Non-pigmented ciliary epithelial cell (primary cell): ENCODE results near the gene ATXN7L1.
A peak's percentile ranks its signal among the peaks of the same experiment; 100 is the strongest.
"Not testable (repeated sequence)": the region's sequence is repeated elsewhere in the genome, so short reads cannot be mapped to it uniquely, and the experiment has no call there.

Experiments
- DNase-seq: peaks from one replicate; pipeline ENCODE4 v3.0.0-alpha.2; 2010; ENCODE audit warnings: low read depth

The ATXN7L1 gene

GRCh38 chr7:105857009-105857952 is 19.1 kb downstream of the ATXN7L1 start:
- no peak for DNase-seq

- DNase-seq, result no peak
Observed at GRCh38 chr7:105854498-105854897, 21.9 kb downstream of the ATXN7L1 start.

- DNase-seq, result no peak
Observed at GRCh38 chr7:105853931-105854419, 22.4 kb downstream of the ATXN7L1 start.

- no peak for DNase-seq
Observed at GRCh38 chr7:105851064-105851463, 25.3 kb downstream of the ATXN7L1 start.

- DNase-seq, result no peak
Observed at GRCh38 chr7:105849122-105849855, 27.1 kb downstream of the ATXN7L1 start.

- DNase-seq, result no peak
Observed at GRCh38 chr7:105846404-105846803, 30.0 kb downstream of the ATXN7L1 start.

GRCh38 chr7:105844681-105845080 is 31.7 kb downstream of the ATXN7L1 start:
- DNase-seq, result not testable (repeated sequence)

GRCh38 chr7:105841866-105842265 is 34.5 kb downstream of the ATXN7L1 start:
- no peak for DNase-seq

GRCh38 chr7:105840981-105841749 is 35.2 kb downstream of the ATXN7L1 start:
- DNase-seq, result no peak

- DNase-seq, result no peak
Observed at GRCh38 chr7:105839266-105839665, 37.1 kb downstream of the ATXN7L1 start.

GRCh38 chr7:105838627-105839231 is 37.7 kb downstream of the ATXN7L1 start:
- peak; percentile 23 for DNase-seq

GRCh38 chr7:105837765-105838626 is 38.4 kb downstream of the ATXN7L1 start:
- DNase-seq, result no peak

GRCh38 chr7:105835441-105835840 is 41.0 kb downstream of the ATXN7L1 start:
- DNase-seq, result no peak

GRCh38 chr7:105831824-105832535 is 44.4 kb downstream of the ATXN7L1 start:
- DNase-seq, result no peak

GRCh38 chr7:105831302-105831620 is 45.1 kb downstream of the ATXN7L1 start:
- no peak for DNase-seq

GRCh38 chr7:105830405-105831301 is 45.7 kb downstream of the ATXN7L1 start:
- peak; percentile 93 for DNase-seq

GRCh38 chr7:105829681-105830322 is 46.6 kb downstream of the ATXN7L1 start:
- no peak for DNase-seq

- DNase-seq, result no peak
Observed at GRCh38 chr7:105828141-105828540, 48.3 kb downstream of the ATXN7L1 start.
